DMS153 treated with DMSO at 0.1 percent for 48 hours (cell line): ENCODE results near the gene RPL41.
"Not testable (repeated sequence)": the region's sequence is repeated elsewhere in the genome, so short reads cannot be mapped to it uniquely, and the experiment has no call there.

Source experiments
- DNase-seq: peaks from one replicate; lab custom pipeline; 2025; ENCODE audit not compliant: unreplicated experiment; lab: John Stamatoyannopoulos, UW

The RPL41 gene

DNA sequence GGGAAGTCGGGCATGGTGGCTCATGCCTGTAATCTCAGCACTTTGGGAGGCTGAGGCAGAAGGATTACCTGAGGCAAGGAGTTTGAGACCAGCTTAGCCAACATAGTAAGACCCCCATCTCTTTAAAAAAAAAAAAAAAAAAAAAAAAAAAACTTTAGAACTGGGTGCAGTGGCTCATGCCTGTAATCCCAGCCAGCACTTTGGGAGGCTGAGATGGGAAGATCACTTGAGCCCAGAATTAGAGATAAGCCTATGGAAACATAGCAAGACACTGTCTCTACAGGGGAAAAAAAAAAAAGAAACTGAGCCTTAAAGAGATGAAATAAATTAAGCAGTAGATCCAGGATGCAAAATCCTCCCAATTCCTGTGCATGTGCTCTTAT is 13.8 kb upstream of the RPL41 start:
- DNase-seq: no peak

DNA sequence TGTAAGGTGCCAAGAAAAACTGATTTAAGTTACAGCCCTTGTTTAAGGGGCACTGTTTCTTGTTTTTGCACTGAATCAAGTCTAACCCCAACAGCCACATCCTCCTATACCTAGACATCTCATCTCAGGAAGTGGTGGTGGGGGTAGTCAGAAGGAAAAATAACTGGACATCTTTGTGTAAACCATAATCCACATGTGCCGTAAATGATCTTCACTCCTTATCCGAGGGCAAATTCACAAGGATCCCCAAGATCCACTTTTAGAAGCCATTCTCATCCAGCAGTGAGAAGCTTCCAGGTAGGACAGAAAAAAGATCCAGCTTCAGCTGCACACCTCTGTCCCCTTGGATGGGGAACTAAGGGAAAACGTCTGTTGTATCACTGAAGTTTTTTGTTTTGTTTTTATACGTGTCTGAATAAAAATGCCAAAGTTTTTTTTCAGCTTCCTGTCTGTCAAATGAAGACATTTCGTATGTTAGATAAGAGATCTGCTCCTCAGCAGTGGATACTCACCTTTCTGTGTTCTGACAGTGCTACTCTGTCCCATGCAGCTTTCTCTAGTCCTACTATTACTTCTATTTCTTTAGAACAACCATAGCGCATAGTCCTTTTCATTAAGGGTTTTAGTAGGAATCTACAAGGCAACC is 13.2 kb upstream of the RPL41 start:
- no peak for DNase-seq

DNA sequence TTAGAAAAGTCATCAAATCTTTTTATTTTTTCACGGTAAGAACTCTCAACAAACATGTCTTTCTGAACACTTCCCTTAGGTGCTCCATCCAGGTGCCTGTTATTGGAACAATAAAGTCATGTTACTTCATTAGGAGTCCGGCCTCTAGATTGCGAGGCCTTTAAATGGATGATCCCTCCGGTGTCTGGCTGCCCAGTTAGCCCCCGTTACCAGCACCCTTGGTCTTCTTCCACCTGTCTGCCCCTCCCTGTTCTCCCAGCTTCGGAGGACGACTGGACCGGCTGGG is 12.7 kb upstream of the RPL41 start:
- no peak for DNase-seq

DNA sequence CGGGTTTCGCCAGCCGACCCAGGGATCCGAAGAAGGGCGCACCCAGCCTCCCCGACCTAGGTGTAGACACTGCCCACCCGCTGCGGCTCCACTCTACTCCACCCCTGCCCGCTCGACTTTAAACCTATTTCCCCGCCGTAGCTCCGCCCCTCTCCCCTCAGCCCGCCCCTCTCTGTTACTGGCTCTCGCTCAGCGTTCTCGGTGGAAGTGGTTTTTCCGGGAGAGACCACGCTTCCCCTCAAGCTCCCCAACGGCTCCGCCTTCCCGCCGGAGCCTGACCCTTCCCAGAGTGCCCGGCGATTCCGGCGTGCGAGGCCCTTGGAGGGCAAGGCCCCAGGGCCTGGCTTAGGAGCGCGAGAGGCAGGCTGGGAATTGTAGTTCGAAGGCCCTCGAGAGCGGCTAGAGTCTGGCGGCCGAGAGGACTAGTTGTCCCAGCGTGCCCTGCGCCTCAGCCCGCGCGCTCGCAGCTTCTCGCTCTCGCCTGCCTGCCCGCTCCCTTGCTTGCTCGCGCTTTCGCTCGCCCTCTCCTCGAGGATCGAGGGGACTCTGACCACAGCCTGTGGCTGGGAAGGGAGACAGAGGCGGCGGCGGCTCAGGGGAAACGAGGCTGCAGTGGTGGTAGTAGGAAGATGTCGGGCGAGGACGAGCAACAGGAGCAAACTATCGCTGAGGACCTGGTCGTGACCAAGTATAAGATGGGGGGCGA is 12.2 kb upstream of the RPL41 start, which contains the start of gene PA2G4:
TSS of gene PA2G4 (plus strand) at position 451 of the 706 bp plus-strand sequence. CDS start at position 630, 179 bp downstream.
- peak; percentile 97 for DNase-seq

DNA sequence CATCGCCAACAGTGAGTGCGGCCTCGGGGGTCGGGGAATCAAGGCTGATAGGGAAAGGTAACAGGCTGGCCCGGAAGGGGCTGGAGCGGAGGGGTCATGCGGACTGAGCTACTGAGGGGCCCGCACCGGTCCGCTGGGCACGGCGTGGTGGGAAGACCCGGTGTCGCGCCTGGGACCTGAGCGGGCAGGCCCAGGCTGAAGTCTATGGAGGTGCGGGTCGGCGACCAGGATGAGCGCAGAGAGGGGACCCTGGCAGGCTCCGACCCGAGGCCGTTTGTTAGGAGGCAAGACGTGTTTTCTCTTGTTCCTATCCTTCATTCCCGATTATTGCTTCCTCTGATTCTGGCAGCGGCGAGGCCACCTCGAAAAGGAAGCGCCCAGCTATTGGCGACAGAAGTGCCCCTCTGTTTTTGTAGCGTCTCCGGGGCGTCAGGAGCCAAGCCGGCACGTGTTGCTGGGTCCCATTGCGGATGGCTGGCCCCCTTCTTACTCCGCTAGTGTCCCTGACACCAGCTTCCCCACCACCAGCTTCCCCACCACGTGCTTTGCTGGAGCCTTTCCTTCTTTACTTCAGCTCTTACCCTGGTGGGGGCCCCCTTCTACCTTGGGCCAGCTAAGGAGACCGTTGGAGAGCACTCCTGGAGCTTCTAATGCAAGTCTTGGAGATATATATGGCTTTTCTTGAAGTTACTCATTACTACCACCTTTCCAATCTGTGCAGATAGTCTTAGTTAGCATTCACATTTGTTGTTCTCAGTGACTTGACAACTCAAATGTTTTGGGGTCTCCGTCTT is 11.4 kb upstream of the RPL41 start:
- no peak for DNase-seq

DNA sequence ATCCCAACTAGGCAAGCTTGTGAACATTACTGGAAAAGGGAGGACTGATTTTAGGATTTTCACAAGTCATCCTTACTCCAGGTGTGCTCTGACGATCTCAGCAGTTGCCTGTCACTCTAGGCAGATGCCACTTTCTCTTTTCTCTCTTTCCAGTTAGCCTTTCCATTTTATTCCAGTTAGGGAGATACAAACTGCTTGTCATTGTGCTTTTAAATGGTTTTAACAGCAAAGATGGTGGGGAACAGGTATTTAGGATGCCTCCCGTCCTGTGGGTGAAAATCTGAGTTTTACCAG is 10.9 kb upstream of the RPL41 start:
- DNase-seq: no peak

DNA sequence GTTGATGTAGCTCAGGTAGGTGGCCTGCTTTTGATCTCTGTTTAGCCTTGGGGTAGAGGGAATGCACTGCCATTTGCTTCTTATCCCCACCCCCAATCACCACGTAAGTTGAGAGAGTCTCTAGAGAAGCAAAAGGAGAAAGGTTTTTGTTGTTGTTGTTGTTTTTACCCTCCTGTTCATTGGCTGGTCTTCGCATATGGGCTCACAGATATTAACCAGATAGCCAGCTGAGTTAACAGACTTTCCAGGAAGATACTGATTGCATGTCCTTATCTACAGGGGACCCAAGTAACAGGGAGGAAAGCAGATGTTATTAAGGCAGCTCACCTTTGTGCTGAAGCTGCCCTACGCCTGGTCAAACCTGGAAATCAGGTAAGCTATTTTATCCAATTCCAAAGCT is 9.2 kb upstream of the RPL41 start:
- no peak for DNase-seq

DNA sequence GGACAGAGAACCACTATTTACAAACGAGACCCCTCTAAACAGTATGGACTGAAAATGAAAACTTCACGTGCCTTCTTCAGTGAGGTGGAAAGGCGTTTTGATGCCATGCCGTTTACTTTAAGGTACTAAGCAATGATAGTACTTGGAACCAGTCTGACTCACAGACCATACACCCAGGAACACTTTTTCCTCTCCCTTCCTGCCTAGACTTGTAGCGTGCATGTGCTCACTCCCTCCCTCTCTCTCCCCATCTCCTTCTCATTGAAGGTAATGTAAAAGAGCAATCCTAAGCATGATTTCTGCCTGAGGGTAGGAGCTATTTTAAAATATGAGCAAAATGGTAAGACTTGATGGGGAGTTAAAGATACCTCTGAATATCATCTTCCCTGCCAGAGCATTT is 5.9 kb upstream of the RPL41 start:
- no peak for DNase-seq

DNA sequence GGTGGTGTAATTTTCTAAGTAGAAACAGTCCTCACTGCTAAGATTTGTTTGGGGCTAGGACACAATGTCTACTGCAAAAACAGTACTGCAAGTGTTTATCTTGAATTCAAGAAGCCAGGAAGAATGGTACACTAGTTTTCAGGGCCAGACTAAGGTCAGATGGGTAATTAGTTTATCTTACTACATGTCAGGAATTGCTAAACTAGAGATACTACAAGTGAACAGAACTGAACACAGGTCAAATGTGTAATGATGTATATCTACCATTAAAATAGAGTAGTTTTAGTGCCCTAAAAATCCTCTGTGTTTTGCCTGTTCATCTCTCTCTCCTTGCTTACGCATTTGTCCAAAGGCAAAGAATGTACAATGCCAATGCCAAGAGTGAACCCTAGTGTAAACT is 2.3 kb upstream of the RPL41 start:
- no peak for DNase-seq

DNA sequence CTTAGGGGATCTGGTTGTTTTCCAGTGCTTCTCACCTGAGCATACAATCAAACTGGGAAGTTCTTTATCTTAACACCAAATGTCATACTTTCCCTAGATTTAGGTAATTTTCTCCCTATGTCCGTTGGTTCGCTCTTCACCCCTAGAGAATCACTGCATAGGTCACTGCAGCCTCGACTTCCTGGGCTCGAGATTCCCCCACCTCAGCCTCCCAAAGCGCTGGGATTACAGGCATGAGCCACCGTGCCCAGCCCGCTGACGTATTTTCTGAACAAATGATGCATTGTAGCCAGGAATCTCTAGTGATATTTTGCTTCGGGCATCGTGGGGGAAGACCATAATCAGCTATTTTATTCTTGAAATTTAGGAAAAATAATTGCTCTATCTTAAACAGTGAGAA is 1.1 kb upstream of the RPL41 start:
- no peak for DNase-seq

DNA sequence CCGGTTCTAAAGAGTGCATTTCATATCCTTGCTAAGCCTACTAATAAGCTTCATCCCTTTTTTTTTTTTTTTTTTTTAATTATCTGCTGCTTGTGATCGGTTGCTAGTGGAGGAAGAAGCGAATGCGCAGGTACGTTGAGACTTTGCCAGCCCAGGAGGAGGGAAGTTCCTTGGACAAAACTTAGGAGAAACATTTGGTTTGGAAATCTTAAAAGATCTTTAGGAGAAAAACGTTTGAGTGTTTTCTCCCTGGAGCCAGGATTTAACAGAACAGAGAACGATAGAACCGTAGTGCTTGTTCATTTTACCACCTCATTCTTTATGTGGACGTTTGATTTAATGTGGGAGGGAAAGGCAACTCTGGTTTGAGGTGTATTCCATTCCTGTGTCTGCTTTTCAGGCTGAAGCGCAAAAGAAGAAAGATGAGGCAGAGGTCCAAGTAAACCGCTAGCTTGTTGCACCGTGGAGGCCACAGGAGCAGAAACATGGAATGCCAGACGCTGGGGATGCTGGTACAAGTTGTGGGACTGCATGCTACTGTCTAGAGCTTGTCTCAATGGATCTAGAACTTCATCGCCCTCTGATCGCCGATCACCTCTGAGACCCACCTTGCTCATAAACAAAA is 761 bp downstream of the RPL41 start:
- DNase-seq: not testable (repeated sequence)

DNA sequence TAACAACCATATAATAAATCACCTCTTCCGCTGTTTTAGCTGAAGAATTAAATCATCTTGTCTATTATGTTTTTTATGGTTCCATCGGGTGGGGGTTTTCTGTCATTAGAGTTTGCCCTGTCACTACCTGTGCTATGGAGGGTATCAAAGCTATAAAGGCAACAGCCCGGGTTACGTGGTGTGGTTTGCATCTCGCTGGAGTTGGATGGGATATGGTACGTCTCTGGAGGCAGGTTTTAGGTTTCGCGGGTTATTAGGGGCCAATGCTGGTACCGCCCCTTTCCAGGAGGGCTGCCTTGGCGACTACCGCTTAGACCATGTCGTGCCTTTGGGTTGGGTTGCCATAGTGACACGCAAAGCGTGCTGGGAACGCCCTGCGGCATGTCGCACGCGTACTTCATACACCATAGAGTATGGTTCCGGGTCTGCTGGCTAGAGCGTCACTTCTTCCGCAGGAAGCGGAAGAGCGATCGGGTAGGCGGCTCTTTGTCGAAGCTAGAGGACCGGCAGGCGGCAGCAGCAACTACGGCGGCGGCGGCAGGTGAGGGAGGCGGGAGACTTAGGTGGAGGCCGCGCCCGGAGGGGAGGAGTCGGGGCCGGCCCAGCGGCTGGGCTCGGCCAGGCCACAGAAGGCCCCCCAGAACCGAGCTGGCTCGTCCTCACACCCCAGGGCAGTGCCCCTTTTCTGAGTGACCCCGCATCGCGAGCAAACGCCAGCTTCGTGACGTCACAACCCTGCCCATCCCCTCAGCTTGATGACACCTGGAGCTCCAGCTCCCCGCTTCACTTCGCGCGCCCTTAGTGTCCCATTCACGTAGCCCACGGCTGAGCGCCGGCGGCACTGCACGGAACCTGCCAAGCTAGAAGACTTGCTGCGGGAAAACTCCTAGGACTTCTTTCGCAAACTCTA is 1.6 kb downstream of the RPL41 start, which contains the start of gene ZC3H10:
TSS of gene ZC3H10 (plus strand) at position 489 of the 910 bp plus-strand sequence. CDS start 2,297 bp downstream, outside the sequence.
- peak; percentile 96 for DNase-seq

DNA sequence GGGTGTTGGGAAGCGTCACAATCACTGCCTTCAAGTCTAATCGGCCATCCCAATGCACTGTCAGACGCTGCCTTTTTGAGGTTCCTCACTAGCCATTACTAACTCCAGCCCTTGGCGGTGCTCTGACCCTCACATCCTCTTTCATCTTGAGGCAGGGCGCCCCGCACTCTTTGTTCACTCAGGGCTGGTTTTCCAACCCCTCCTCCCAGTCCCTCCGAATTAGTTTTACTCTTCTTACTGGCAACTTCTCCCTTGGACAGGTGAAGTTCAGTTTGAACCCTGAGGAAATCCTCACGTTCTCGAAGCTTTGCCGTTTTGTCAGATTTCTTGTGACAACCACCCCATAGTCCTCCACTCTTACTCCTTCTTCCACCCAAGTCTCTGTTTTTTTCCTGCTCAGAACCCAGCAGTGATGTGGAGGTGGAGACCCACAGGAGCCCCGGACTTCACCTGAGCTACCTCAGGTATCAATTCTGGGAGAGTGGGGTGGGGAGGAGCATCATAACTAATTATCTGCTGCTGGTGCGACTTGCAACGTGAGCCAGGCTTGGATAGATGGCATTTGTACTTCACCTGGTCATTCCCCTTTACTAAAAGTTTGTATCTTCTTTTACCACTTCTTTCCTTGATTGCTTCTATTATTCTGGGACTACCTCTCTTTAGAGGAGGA is 2.4 kb downstream of the RPL41 start:
- no peak for DNase-seq

DNA sequence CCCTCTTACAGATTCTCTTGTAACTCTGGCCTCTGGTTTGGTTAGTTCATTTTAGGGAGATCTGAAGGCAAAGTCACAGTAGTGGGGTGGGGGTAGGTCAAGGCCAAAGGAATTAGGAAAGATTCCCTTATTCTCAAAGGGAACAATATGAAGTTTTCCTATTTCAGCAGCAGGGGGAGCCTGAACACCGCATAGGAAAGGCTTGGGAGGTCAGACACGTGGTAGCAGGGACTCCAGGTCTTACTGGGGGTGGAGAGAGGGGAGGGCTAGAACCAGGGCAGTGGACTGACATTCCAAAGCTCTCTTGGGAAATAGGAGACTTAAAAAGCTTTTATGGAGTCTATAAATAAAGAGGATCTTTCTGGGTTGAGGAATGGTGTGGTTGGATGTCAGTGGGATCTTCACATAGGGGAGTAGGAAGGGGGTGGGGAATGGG is 2.9 kb downstream of the RPL41 start:
- peak; percentile 55 for DNase-seq

DNA sequence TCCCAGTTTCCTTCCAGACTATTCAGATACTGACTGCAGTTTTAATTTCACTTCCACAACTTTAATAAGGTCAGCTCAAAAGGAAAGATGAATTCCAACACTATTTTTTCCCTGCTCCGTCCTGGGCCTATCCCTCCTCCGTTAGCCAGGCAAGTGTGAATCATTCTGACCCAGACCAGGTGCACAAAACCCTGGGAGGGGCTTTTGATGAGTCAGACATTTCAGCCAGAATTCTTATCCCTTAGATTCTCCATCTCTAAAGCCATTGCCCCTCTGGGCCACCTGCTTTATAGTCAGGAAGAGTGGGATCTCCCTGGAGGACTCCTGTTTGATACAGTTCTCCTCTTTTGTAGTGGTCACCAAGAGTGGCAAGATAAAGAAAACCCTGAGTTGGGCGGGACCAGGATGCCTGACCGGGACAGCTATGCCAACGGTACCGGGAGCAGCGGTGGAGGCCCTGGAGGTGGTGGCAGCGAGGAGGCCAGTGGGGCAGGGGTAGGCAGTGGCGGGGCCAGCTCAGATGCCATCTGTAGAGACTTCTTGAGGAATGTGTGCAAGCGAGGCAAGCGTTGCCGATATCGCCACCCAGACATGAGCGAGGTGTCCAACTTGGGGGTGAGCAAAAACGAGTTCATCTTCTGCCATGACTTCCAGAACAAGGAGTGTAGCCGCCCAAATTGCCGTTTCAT is 3.9 kb downstream of the RPL41 start:
- DNase-seq: no peak

DNA sequence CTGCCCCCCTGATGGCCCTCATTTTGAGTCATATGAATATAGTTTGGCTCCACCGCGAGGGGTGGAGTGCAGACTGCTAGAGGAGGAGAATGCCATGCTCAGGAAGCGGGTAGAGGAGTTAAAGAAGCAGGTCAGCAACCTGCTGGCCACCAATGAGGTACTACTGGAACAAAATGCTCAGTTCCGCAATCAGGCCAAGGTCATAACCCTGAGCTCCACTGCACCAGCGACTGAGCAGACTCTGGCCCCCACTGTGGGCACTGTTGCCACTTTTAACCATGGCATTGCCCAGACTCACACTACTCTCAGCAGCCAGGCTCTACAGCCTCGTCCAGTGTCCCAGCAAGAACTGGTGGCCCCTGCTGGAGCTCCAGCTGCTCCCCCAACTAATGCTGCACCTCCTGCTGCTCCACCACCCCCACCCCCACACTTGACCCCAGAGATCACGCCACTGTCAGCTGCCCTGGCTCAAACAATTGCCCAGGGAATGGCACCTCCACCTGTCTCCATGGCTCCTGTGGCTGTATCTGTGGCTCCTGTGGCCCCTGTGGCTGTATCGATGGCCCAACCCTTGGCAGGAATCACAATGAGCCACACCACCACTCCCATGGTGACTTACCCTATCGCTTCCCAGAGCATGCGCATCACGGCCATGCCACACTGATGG is 4.9 kb downstream of the RPL41 start:
- no peak for DNase-seq

DNA sequence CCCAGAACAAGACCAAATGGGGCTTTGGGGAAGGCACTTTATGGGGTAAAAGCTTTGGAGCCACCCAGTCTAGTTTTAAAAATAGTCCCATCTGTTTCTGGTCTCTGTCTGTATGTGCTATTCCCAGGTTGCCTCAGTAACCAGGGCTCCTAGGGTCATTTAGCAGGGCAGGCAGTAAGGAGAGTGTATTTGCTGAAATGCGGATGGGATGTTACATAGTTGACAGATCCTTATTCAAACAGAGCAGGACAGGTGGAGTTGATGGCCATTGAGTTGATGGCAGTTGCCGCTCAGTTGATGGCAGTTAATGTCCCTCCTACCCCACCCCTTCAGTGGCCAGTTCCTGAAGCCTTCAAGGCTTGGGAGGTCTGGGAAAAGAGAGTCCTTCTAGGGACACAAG is 6.2 kb downstream of the RPL41 start:
- DNase-seq: peak; percentile 59

DNA sequence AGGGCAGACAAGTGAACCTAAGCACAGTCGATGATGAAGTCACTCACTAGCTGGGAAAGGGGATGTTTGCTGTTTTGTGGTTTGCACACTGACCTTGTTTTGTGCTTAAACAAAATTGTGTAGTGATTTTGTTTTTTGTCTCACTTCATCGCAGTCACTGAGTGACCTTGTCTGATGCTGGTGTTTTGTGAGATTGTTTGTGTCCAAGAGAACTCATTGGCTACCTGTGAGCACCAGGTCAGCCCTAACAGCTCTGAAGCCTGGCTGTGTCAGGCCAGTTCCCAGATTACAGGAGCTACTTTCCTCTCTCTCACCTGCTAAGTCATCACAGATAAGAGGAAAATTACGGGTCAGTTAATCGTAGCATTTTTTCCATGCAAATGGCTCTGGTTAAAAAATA is 7.7 kb downstream of the RPL41 start:
- no peak for DNase-seq

DNA sequence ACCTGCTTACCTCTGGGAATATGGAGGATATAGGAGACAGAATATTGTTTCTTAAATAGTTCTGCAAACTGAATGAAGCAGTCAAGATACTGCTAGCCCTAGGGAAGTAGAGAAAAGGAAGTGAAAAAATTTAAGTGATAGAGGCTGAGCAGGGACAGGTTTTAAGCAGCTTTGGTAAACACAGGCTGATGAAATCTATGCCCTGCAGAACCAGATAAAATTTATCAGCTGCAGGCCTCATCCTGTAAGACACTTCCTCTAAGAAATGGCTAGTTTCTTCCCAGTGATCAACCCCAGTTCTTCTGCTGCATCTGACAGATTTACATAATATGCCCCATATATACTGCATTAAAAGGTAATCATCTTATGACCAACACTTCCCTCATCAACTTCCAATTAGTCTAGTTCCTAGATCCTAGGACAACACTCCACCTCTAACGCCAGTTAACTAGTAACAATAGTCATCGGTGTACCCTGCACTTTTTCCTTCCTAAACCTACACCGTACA is 10.4 kb downstream of the RPL41 start:
- DNase-seq: no peak
